AML-193 (cell line): ENCODE results near the gene IRAK1BP1.
"Not testable (repeated sequence)": the region's sequence is repeated elsewhere in the genome, so short reads cannot be mapped to it uniquely, and the experiment has no call there.

Experiments
- DNase-seq, 2 experiments: peaks; one replicate each; lab custom pipeline; 2025; lab: John Stamatoyannopoulos, UW

The IRAK1BP1 gene

DNA sequence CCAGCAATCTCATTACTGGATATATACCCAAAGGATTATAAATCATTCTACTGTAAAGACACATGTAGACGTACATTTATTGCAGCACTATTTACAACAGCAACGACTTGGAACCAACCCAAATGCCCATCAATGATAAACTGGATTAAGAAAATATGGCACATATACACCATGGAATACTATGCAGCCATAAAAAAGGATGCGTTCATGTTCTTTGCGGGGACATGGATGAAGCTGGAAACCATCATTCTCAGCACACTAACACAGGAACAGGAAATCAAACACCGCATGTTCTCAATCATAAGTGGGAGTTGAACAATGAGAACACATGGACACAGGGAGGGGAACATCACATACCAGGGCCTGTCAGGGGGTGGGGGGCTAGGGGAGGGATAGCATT, 22.6 kb downstream of the IRAK1BP1 start:
- not testable (repeated sequence) for DNase-seq

DNA sequence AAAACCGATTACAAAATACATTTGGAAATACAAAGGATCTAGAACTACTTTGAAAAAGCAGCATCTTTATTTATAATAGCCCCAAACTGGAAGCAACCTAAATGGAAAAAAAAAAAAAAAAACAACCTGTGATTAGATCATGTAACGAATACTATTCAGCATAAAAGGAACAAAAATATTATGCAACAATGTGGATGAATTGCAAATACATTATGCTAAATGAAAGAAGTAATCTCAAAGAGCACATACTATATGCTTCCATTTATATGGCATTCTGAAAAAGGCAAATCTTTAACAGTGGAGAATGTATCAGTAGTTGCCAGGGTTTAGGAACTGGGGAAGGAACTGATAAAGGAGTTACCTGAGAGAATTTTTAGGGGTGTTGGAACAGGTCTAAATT, 28.9 kb downstream of the IRAK1BP1 start:
- peak; percentile 7 to 11 for DNase-seq

DNA sequence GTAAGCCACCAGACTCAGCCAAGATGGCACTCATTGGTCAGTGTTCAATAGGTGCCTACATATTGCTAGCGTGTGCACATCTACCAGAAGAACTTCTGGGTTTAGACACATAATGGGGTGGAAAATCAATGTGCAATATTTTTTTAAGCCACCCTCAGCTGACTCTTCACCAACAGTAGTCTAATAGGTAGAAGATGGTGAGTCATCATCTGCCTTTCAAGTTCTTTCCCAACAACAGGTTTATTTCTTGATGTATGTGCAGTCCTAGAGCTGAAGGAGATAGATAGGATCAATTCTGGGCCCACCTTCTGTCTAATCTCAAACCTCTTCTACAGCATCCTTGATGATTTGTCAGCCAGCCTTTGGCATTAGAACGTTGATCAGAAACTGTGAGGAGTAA, 41.3 kb downstream of the IRAK1BP1 start:
- DNase-seq, result no peak

DNA sequence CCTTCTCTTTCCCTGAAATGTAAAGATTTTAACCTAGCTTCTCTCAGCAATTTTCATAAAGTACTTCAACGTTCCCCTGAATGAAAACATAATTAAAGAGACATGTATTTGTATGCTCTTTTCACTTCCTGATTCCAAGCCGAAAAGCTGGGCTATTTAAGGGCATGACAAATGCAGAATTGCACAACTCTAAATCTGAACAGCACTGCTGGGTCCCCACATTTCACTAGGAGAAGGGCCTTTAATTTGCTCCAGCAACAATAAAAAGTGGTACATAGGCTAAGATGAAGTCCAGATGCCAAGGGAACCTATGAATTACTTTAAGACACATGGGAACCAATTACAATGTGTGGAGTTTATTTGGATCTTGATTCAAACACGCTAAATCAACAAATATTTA, 42.0 kb downstream of the IRAK1BP1 start:
- peak; percentile 50 for DNase-seq

DNA sequence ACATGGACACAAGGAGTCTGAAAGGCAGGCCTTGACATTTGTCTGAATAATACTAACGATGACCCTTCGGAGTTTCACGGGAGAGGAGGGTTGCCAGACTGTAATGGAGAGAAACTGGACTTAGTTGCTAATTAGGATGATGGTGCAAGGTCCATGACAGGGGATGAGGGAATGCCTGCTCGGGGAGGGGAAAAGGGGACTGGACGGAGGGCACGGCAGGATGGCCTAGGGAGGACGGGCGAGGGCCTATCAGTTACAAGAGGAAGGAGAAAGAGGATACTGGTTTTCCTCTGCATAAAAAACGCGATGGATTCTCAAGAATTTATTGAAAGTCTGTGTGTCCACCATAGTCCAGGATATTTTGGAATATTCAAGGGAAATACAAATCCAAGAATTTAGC, 42.7 kb downstream of the IRAK1BP1 start:
- no peak for DNase-seq

DNA sequence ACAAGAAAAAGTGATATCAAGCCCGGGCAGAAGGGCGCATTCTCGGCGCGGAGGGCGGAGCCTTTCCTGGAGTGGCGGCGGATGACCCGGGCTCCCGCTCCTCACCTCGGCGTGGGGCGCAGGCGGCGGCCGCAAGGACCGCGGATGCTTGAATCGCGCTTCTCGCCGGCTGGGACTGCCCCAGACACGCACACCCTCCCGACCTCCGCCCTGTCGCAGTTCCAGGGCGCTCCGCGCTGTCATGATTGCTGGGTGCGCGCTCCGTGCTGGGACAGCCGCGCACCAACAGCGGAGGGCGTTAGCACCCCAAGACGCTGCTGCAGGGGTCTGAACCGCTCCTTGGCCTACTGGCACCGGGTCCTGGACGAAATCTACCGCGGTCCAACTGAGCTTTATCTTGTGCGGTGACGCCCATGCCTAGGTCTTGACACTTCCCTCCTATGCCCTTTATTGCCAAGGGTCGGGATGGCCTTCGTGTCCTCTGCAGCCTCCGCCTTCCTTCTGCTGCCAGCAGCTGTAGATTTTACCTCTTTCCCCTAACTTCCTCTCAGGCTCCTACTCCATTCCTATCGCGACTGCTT, 43.3 kb downstream of the IRAK1BP1 start:
- DNase-seq, result no peak

DNA sequence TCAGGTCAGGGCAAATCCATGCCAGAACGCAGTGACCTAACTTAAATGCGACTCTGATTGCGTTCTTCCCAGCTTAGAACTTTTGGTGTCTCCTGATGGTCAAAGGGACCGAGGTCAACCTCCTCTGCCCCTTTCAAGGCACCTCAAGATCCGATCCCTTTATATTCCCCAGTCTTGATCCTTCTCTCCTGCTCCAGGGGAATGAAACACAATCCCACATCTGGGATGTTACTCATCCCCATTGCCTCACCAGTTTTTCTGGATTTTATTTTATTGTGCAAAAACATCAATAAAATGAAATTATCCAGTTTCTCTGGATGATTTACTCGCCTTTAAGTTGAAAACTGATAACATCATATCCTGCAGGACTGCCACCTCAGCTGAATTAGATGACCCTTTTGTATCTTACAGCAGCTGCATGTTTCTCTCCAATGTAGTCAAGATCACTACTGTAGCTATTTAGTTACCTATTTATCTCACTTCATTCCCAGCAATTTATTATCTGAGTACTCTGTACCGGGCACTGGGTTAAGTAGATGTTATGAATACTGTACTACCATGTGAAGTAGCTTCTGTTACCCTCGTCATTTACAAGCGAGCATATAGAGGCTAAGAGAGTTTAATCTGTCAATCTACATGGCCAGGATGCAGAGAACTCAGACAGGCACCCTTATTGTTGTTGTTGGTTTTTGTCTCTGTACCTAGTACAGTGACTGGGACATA, 44.0 kb downstream of the IRAK1BP1 start:
- DNase-seq, result no peak

DNA sequence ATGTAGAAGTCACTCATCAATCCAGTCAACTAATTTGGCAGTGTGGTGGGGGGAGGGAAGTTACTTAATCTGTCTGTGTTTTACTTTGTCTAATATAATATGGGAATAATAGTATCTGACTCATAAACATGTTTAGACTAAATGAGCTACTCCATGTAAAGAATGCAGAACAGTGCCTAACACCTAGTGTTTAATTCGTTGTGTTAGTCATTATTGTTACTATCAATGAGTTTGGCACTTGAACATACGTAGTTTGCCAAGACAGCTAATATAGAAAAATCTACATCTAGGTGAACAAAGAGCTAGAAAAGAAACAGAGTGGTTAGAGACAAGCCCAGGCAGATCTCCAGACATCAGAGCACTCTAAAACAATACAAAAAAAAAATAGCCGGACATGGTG, 49.1 kb downstream of the IRAK1BP1 start:
- no peak for DNase-seq

DNA sequence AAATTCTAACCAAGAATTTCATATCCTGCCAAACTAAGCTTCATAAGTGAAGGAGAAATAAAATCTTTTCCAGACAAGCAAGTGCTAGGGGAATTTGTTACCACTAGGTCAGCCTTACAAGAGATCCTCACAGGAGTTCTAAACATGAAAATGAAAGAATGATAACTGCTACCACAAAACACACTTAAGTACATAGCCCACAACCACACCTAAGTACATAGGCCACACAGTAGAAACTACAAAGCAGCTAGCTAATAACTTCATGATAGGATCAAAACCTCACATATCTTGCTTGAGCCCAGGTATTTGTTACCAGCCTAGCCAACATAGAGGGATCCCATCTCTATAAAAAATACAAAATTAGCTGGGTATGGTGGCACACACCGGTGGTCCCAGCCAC, 50.4 kb downstream of the IRAK1BP1 start:
- no peak for DNase-seq

DNA sequence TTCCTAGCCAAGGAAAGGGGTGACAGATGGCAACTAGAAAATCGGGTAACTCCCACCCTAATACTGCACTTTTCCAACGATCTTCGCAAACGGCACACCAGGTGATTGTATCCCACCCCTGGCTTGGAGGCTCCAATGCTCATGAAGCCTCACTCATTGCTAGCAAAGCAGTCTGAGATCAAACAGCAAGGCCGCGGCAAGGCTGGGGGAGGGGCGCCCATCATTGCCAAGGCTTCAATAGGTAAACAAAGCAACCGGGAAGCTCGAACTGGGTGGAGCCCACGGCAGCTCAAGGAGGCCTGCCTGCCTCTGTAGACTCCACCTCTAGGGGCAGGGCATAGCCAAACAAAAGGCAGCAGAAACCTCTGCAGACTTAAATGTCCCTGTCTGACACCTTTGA, 53.8 kb downstream of the IRAK1BP1 start:
- DNase-seq, result not testable (repeated sequence)

DNA sequence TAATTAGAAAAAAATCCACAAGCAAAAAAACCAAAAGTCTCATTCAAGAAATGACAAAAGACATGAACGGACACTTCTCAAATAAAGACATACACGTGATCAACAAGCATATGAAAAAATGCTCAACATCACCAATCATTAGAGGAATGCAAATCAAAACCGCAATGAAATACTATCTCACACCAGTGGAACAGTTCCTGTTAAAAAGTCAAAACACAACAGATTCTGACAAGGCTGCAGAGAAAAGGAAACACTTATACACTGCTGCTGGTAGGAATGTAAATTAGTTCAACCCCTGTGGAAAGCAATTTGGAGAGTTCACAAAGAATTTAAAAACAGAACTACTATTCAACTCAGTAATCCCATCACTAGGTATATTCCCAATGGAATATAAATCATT, 58.0 kb downstream of the IRAK1BP1 start:
- no peak for DNase-seq

DNA sequence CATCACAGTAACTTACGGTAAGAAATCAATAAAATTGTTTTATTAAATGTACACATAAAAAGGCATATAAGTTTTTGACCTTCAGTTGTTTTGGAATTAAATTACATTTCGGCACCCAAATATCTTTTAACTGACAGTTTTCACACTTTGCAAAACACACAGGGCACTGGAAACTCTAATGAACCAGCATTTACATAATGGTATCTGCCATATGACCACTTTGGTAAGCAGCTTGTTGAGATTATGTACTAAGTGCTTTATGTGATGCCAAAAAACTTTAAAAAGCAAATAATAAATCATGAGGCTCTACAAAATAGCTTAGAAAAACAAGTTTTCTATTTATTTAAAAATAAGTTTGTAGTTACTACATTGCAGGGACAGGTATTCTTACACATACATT, 68.2 kb downstream of the IRAK1BP1 start:
- DNase-seq, result no peak

DNA sequence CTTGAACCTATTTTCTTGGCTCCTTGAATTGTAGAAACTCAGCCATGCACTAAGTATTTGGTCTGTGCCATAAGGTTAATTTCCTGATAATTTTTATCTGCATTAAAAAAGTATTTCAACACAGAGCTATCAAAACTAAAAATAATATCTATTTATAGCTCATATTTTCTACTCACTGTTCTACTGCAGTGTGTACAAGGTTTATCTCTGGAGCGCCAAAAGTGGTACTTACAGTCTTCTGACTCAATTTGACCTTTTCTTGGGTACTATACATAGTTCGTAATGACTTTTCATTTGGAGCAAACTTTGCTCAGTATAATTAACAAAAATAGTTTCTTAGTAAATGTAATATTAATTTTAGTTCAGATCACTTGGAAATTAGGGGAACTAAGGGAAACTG, 69.2 kb downstream of the IRAK1BP1 start:
- no peak for DNase-seq

DNA sequence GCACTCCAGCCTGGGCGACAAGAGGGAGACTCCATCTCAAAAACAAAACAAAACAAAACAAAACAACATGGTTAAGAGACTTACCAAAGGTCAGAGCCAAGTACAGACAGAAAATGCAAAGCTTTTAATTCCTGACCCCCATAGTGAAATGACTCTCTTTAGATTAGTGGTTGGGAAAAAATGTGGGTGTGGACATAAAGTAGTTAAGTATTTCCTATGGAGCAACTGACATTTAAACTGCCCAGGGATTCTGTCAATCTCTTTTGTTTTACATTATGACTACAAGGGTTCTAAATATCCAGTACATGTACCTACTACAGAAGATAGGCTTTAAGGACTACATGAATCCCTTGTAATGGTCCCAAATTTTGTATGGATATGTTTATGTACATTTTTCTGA, 75.1 kb downstream of the IRAK1BP1 start:
- no peak for DNase-seq

DNA sequence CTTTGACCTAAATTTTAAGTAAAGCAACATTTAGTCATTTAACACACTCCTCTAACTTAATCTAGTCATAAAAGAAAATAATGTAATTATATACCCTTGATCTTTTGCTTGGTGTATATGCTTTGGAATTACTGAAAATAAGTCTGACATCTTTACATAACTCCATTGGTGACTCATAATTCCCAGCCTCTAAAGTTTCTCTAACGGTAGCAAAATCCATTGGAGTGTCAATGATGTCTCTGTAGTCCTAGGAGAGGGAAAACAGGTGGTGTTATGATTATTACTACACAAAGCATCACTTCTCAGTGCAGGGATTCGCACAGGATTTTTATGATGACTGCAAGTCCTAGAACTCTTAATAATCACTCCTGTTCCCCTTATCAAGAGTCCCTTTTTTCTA, 80.2 kb downstream of the IRAK1BP1 start:
- DNase-seq, result no peak

DNA sequence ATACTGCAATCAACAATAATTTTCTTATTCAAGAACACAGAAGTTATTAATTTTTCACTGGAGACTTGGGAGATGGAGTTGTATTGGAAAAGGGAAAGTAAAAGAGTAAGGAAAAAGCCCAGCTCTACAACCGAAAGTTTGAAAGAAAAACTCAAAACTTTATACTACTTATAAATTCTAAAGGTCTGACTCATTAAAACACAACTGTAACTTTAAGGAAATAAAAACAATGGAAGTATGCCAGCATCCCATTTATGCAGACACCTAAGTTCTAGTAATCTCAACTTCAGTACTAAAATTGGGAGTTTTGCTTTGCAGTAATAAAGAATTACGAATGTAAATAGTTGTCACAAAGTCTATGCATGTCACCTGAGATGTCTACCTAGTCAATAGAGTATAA, 80.6 kb downstream of the IRAK1BP1 start:
- no peak for DNase-seq

DNA sequence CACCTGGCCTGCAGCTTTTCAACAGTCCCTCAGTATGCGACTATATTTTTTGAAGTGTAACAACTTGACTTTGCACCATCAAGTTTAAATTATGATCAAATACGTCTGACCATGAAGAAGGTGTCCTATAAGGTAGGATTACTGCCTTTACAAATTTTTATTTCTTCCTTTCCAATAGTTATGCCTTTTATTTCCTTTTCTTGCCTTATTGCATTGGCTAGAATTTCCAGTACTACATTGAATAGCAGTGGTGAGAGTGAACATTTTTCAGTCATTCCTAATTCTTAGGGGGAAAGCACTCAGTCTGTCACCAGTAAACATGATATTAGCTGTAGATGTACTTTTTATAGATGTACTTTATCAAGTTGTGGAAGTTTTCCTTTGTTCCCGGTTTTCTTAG, 81.4 kb downstream of the IRAK1BP1 start:
- no peak for DNase-seq

DNA sequence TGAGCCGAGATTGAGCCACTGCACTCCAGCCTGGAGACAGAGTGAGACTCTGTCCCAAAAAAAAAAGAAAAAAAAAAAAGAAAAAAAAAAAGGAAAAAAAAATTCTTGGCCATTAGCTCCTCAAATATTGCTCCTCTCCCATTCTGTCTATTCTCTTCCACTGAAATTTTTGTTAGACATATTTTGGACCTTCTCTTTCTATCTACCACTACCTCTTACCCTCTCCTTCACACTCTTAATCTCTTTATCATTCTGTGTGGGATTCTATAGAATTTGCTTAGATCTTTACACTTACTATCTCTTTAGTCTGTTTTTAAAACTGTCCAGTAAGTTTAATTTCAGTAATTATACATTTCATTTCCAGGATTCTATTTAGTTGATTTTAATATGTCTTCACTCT, 85.0 kb downstream of the IRAK1BP1 start:
- DNase-seq, result no peak
